C4-2B (cell line): ENCODE data around the gene LY86.

Experiments used
- ZFX ChIP-seq: fragments of 450-650 bp; IDR thresholded peaks from 2 replicates; pipeline ENCODE4 v1.6.1; 2017
- TF ChIP-seq, protein P1 (sequence below): fragments of 450-650 bp; conservative IDR thresholded peaks from 2 replicates; pipeline ENCODE4 v1.5.1; 2017; ENCODE audit warnings: mild to moderate bottlenecking

DNA sequence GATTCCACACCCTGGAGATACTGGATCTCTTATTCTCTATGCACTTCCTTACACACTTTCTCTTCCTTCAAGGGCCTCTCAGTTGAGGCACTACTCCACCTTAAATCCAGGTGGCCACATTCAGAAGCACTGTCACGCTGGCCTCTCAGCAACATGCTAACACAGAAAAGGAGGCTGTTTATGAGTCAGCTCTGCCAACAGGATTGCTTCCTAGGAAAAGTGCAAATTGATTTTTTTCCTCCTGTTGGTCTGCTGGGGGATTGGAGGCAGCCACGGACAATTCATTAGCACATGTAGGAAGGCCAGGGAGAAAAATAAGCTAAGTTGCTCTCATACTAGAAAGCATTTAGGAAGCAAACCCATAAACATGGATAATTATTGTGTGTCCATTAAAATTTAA lies 20.9 kb downstream of the LY86 start:
- TF ChIP-seq, protein P1, sequence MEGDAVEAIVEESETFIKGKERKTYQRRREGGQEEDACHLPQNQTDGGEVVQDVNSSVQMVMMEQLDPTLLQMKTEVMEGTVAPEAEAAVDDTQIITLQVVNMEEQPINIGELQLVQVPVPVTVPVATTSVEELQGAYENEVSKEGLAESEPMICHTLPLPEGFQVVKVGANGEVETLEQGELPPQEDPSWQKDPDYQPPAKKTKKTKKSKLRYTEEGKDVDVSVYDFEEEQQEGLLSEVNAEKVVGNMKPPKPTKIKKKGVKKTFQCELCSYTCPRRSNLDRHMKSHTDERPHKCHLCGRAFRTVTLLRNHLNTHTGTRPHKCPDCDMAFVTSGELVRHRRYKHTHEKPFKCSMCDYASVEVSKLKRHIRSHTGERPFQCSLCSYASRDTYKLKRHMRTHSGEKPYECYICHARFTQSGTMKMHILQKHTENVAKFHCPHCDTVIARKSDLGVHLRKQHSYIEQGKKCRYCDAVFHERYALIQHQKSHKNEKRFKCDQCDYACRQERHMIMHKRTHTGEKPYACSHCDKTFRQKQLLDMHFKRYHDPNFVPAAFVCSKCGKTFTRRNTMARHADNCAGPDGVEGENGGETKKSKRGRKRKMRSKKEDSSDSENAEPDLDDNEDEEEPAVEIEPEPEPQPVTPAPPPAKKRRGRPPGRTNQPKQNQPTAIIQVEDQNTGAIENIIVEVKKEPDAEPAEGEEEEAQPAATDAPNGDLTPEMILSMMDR = no peak
- TF ChIP-seq ZFX = no peak
